Stimulated activated CD4-positive, alpha-beta T cell treated with anti-CD3 and anti-CD28 coated beads, Interleukin-15, amount 100 ng/mL, for 48 hours (primary cell): Measurements from ENCODE around the gene CBY1.
A peak's percentile ranks its signal among the peaks of the same experiment; 100 is the strongest.

Experiments
- DNase-seq, 2 donors: peaks; one replicate each; pipeline ENCODE4 v3.0.0-alpha.2; 2020; ENCODE audit warnings: low read depth in 2 of 2

Gene CBY1

GRCh38 chr22:38700789-38701628 lies 44.6 kb downstream of the CBY1 start, which contains the start of gene JOSD1:
Gene JOSD1, minus strand, starts transcription at chr22:38700943. Its CDS starts 956 bp downstream, at chr22:38699987.
- DNase-seq = peak; percentile 95 to 97

GRCh38 chr22:38704654-38705234 lies 48.3 kb downstream of the CBY1 start:
- DNase-seq = no peak

GRCh38 chr22:38705235-38706100 lies 49.0 kb downstream of the CBY1 start, which contains the start of gene GTPBP1:
Gene GTPBP1, plus strand, starts transcription at chr22:38705944. Its CDS starts 12 bp downstream, at chr22:38705956.
- peak; percentile 94 to 96 for DNase-seq

DNA sequence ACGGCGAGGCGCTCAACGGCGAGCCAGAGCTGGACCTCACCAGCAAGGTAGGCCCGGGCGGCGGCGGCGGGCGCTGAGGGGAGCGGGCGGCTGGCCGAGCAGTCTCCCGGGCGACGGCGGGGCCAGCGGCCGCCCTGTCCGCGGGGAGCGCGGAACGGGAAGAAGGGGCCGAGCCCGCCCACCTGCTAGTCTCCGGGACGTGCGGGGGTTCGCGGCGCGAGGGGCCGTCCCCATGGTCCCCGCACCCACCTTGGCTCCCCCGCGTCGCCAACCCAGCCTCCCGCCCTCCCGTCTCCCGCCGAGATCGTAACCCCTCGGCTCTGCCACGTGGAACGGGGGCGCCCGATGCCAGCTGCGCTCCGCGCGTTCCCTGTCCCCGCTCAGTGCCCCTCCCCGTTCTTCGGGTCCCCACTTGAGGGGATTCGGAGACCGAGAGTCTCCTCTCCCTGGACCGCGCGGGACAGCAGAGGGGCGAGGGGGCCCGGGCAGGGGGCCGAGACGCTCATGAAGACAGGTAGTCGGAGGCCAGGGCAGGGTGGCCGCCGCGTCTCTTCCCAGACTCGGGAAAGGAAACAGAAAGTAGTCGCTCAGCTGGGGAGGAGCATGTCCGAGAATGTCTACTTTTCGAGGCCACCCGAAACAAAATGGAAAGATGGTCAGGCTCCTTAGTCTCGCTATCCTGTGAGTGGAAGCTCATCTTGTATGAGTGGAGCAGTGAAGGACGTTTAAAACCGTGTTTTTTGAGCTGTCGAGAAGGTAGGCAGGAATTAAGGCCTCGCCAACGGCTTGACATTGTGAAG lies 49.9 kb downstream of the CBY1 start:
- no peak for DNase-seq

DNA sequence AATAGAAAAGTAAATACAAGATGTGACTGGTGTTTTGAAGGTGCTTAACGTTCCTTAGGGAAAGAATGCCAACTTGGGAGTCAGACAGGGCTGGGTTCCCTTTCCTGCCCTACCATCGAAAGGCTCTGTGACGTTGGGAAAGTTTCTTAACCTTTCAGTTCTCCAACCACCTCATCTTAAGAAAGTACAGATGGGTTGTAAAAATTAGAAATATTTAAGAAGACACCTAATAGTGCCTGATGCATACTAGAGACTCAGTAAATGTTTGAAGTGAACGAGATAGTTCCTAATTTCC lies 50.4 kb downstream of the CBY1 start:
- DNase-seq = no peak

DNA sequence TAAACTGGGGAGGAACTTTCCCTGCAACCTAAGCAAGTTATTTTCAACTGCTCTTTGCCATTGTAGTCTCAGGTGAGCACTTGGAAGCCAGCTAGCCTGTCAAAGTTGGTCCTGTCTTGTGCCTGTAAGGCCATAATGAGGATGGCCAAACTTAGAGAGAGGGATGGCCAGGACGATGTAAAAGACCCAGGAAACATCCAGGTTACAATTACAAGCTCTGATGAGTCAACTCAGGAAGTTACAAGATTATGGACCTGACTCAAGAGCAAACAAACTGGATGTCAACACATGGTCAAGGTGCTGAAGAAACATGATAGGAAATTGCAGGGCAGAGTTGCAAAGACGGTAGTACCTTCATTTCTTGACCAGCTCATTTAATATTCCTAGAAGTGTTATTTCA lies 50.9 kb downstream of the CBY1 start:
- no peak for DNase-seq

DNA sequence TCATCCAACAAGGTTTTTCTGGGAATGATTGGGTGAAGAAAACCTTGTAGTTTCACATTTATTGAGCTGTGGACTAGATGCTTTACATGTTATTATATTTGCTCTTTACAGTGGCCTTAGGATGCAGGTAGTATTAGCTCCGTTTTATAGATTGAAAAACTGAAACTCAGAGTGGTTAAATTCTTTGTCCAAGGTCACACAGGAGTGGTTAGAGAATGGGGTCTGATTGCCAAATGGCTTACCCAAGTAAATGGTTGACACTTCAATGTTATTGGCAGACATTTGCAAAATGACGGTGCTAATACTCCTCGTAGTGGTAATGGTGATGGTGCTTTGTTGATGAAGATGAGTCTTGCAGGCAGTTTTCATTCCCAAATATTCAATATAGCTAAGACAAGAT lies 51.5 kb downstream of the CBY1 start:
- DNase-seq = no peak

GRCh38 chr22:38709306-38709705 lies 52.9 kb downstream of the CBY1 start:
- DNase-seq = no peak

DNA sequence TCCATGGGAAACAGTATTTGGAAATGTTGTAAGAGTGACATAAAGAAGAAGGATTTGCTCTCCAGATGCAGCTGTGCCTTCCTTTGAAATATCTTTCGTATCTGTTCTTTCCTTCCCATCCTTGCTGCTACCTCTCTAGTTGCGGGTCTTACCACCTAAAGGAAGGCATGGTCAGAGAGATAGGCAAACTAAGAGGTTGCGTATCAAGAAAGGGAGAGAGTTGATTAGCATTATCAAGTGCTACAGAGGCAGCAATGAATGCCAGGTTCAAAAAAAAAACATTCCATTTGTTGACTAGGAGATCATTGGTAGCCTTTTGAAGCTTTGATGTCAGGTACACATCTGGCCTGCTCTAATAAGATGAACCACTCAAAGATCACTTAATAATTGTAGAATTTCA lies 53.9 kb downstream of the CBY1 start:
- no peak for DNase-seq

- no peak for DNase-seq
Observed at GRCh38 chr22:38710866-38711265, 54.4 kb downstream of the CBY1 start.

DNA sequence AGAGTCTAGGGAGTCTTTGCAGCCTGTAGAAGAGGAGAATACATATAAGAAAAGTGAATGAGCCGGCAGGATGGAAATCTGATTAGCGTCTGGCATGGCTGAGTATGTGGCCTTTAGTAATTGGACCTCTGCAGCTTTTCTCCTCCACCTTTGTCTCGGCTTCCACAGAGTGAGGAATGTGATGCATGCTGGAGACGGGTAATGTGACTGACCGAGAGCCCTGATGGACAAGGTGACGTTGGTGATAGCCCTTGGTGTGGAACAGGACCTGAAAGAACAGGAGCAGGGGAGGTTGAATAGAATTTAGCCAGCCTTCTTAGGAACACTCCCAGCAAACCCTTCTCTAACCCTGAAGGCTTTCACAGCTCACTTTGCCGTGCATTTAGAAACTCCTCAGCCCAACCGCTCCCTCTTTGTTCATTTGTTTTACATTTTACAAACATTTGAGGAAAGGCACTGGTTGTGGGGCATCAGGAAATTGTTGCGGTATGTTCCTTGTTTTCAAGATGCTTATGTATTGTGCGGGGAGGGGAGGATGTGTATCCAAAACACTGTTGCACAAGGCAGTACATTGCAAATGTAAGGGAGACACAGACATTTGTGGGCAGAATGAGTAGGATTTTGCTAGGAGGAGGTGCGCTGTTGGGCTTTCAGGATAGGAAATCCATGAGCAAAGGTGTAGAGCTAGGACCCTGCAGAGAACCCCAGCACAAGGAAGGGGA lies 56.2 kb downstream of the CBY1 start:
- DNase-seq = no peak

DNA sequence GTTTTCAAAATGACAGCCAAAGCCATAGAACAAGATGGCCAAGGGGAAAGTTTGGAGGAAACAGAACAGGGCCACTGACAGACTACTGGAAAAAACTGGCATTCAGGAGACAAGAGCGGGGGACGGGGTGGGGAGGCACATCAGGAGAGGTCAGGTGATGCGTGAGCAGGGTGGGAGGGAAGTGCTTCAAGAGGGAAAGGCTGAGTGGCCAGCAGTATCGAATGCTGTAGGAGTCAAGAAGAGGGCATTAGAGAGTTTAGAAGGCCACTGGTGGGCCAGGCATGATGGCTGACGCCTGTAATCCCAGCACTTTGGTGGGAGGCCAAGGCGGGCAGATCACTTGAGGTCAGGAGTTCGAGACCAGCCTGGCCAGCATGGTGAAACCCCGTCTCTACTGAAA lies 57.5 kb downstream of the CBY1 start:
- no peak for DNase-seq

DNA sequence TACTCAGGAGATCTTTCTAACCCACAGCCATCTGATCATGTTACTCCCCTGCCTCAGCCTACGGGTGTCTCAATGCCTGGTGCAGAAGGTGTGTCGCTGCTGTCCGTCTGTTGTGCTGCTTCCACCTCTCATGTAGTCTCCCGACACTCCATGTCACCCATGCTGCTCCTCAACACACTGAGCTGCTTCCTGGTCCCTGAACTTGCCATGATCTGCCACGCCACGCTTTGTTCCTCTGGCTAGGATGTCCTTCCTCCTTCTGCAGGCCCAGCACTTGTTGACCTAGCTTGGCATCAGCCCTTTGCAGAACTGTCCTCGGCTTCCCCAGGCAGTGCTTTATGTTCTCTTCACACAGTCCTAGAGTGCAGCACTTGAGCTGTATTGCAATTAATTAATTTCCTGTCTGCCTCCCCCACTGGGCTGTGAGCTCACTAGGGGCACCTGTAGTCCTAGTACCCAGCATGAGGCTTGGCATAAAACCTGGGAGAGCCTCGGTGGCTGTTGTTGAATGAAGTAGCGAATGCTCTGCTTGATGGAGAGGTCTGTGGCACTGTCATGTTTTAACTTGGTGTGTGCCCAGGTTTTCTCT lies 58.8 kb downstream of the CBY1 start:
- DNase-seq = no peak

DNA sequence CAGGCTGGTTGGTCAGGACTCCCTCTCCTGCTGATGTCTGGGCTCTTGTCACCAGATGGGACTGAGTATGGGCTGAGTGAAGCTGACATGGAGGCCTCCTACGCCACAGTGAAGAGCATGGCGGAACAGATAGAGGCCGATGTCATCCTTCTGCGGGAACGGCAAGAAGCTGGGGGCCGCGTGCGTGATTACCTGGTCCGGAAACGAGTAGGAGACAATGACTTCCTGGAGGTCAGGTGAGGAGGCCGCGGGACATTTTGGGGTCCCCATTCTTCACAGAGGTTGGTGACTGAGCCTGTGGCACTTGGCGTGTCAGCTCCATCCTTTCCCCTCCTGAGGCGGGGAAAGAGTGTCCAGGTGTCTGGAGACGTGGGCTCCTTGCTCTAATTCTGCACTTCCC lies 59.4 kb downstream of the CBY1 start:
- DNase-seq = no peak

DNA sequence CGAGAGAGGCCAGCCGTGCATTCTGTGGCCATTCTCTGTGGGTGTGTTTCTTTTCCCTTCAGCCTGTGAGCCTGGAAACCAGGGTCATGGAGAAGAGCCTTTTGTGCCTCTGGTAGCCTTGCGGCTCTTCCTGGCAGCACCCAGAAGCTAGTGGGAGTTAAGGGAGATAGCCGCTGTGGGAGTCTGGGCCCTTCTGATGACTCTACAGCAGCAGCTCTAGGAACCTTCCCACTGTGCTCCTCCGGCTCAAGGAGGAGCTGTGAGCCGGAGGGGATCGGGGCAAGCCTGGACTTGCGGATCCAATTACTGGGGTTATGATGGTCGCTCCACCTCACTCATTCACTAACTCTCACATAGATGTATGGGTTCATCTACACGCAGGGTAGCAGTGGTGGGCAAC lies 59.8 kb downstream of the CBY1 start:
- DNase-seq = no peak

- DNase-seq = no peak
Observed at GRCh38 chr22:38716826-38717225, 60.4 kb downstream of the CBY1 start.

DNA sequence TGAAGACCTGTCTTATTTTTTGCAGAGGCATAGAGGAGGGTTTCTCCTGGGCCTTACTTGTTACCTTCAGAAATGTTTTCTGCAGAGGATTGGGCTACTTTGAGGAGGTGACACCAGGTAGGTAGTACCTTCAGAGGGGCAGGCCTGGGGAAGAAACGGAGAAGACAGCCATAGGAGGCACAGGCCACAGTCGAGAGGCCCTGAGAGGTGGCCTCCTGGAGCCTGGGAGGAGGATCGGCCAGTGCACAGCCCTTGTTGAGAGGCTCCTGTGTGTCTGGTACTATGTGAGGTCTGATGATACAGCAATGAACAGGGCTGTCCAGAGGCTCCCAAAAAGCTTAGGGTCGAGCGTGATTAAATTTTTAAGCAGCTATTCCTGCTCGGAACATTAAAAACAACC lies 60.8 kb downstream of the CBY1 start:
- no peak for DNase-seq

GRCh38 chr22:38718414-38718813 lies 62.0 kb downstream of the CBY1 start:
- DNase-seq = no peak

DNA sequence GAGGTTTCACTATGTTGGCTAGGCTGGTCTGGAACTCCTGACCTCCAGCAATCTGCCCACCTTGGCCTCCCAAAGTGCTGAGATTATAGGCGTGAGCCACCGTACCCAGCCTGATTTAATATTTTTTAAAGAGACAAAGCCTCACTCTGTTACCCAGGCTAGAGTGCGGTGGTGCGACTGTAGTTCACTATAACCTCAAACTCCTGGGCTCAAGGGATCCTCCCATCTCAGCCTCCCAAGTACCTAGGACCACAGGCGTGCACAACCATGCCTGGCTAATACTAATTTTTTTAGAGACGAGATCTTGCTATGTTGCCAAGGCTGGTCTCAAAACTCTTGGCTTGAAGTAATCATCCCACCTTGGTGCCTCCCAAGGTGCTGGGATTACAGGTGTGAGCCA lies 62.8 kb downstream of the CBY1 start:
- DNase-seq = no peak

DNA sequence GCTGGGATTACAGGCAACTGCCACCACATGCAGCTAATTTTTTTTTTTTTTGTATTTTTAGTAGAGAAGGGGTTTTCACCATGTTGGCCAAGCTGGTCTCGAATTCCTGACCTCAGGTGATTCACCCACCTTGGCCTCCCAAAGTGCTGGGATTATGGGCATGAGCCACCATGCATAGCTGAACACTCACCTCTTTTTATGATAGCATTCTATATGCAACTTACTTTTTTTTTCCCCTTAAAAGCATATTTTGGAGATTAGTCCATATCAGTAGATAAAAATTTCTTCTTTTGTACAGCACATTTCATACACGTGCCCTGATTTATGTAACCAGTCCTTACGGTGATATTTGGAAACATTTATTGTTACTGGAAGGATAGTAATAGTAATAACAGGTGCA lies 63.9 kb downstream of the CBY1 start:
- no peak for DNase-seq

DNA sequence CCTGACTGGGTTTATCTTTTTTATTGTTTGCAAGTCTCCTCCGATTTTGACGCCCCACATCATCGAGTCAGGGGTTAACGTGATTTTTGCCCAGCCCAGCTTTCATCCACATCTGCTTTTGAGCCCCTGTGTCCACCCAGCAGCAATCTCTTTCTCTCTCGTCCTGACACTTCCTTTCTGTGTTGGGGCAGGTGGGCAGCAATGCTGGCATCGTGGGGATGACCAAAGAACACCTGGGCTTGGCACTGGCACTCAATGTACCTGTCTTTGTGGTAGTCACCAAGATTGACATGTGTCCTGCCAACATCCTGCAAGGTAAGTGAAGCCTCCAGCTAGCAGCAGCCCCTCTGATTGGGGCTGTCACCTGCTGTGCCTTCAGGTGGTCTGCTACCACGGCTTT lies 65.1 kb downstream of the CBY1 start:
- DNase-seq = no peak
